DMS 273 treated with DMSO at 0.1 percent for 48 hours (cell line): ENCODE results near the gene ENDOD1.

ENCODE experiments used
- DNase-seq: peaks from one replicate; lab custom pipeline; 2025; lab: John Stamatoyannopoulos, UW

ENDOD1 gene

DNA sequence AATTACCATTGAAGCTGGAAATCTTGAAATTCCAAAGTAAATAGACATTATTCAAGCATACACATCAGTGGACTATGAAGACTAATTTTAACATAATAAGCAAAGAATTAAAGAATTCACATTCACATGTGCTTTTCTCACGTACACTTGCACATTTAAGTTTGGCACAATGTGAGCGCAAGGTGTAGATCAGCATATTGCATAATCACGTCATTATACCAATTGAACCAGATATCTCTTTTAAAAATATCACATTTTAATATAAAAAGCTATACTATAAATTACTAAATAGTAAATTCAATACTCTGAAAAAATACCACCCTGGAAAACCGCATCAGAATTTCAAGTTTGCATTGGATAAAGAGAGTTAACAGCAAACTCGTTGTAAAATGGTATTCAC lies 80.6 kb downstream of the ENDOD1 start:
- DNase-seq = no peak

DNA sequence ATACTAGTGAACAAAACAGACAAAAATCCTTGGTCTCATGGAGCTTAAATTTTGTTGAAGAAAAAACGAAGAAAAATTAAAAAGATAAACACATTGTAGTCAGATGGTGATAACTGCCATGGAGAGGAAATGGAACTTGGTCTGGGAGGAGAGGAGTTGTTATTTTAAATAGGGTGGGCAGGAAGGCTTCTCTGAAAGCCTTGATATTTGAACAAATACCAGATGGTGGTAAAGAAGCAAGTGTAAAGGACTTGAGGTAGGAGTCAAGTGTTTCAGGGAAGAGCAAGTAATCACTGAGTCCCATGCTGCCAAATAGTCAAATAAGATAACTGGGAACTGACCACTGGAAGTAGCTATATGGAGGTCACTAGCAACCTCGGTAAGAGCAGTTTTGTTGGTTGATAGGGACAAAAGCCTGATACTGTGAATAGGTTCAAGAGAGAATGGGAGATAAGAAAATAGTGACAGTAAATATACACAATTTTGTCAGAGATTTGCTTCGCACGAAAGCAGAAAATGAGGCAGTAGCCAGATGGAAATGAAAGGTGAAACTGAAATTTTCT lies 86.3 kb downstream of the ENDOD1 start:
- no peak for DNase-seq
